Heart right ventricle (tissue), 16 donors: Measurements from ENCODE around the gene SYT15. TPM values are rescaled to one million over a fixed set of nuclear protein-coding genes. Genes with fewer than 3 reads are reported as not detected.

Experiments
- ATAC-seq, 8 donors: fragments of 200-7000 bp; cut with Tn5 transposase; one replicate each; pipeline ENCODE4 v1.9.1; 2020; ENCODE audit warnings: mild to moderate bottlenecking in 8 of 8, moderate library complexity in 8 of 8, moderate number of reproducible peaks in 1 of 8
- DNase-seq, 2 donors: peaks; one replicate each; pipeline ENCODE4 v3.0.0-alpha.2; 2020
- H3K27ac ChIP-seq, 10 donors: fragments of 200-600 bp; sonication (generic) in 2 of 10; one replicate each; pipeline versions ENCODE4 v1.5.0 to v1.8.0; 2020 to 2022; ENCODE audit warnings: mild to moderate bottlenecking in 3 of 10
- H3K27me3 ChIP-seq, 7 donors: fragments of 200-600 bp; one replicate each; pipeline ENCODE4 v1.8.0; 2021 to 2022; ENCODE audit warnings: mild to moderate bottlenecking in 2 of 7
- H3K36me3 ChIP-seq, 9 donors: fragments of 200-600 bp; sonication (generic) in 1 of 9; one replicate each; pipeline versions ENCODE4 v1.5.0 to v1.8.0; 2020 to 2022; ENCODE audit warnings: mild to moderate bottlenecking in 2 of 9
- H3K4me1 ChIP-seq, 9 donors: fragments of 200-600 bp; sonication (generic) in 1 of 9; one replicate each; pipeline versions ENCODE4 v1.5.0 to v1.8.0; 2020 to 2022; ENCODE audit warnings: mild to moderate bottlenecking in 4 of 9
- H3K4me3 ChIP-seq, 10 donors: fragments of 200-600 bp; sonication (generic) in 2 of 10; one replicate each; pipeline versions ENCODE4 v1.5.0 to v1.8.0; 2020 to 2022; ENCODE audit warnings: mild to moderate bottlenecking in 7 of 10, moderate library complexity in 2 of 10
- H3K9me3 ChIP-seq, 11 donors: fragments of 200-600 bp in 10 of 11; sonication (generic) in 2 of 11; one replicate each; pipeline versions ENCODE4 v1.5.0 to v1.8.0; 2013 to 2022; ENCODE audit warnings: mild to moderate bottlenecking in 2 of 11, control low read depth in 1 of 11, moderate library complexity in 1 of 11
- WGBS, 2 donors: extraction: QIAGEN DNeasy Blood & Tissue Kit; methylation state at CpG; one replicate each; pipeline ENCODE4 v1.1.7; 2013; ENCODE audit warnings: inconsistent platforms in 1 of 2; 5-methylcytosine and 5-hydroxymethylcytosine counted together
- intact Hi-C, 10 donors: fragments of 100-400 bp; cut with DNase I; formaldehyde crosslinking; loops; one replicate each; pipeline versions ENCODE4 v1.11.1 to v1.14.2; 2022
- polyA plus RNA-seq, 2 donors: library from polyadenylated mRNA; stranded (reverse); fragments of 200-250 nt; gene quantifications; one replicate each; pipeline ENCODE4 v1.2.3, GENCODE V29; 2013
- total RNA-seq, 10 donors: library from RNA; stranded (reverse); fragmentation: NEBNext Ultra II Directional in 3 of 10; extraction: Animal tissue kit (Norgen Biotek cat#: 25700) in 3 of 10; gene quantifications; one replicate each; pipeline versions ENCODE4 v1.2.1 to v1.2.4, GENCODE V29; 2021 to 2023
- TF ChIP-seq, protein P1 (sequence below), 9 donors: fragments of 200-600 bp; sonication (generic) in 2 of 9; IDR thresholded peaks; one replicate each; pipeline versions ENCODE4 v1.5.0 to v1.8.0; 2021 to 2022; ENCODE audit warnings: antibody characterized with exemption in 9 of 9, mild to moderate bottlenecking in 5 of 9, moderate library complexity in 1 of 9
- donor health status: Arrhythmogenic right ventricular cardiomyopathy.
- donor health status: ischemic (EF 13 %, LVEDD 7.1; RV severe dilation, severe dysfunction).
- donor health status: healthy with polysubstance abuse.
- donor health status: DM: no; HTN: yes; CAD: no.
- donor health status: DM: no; HTN: no; CAD: no.
- donor health status: ischemic (EF 25% LVEDD 6.9; RV normal size, moderate dysfunction).
- donor health status: ischemic (EF 25% LVEDD 5.7; RV mildly dilated, moderate dysfunction).
- donor health status: healthy.
- donor health status: DM: yes; HTN: yes; CAD: no.
- donor health status: Ischemic cardiomyopathy.
- donor health status: ischemic (EF 35%, LVEDD 5.7; RV mildly dilated, moderate dysfunction).
- donor health status: nonischemic (EF 11% LVEDD 7.7; RV severe dilation, severe dysfunction).
- donor health status: DM: yes; HTN: yes; CAD: no.
- donor health status: PGD.
- donor health status: ischemic (EF 29% LVEDD 5.4; RV normal size, mild dysfunction).
- donor health status: nonischemic (EF 23%, LVEDD 6.1; RV moderate dilation, normal function).

Gene SYT15
- total and polyA plus RNA-seq, 12 donors: 0.87 to 4.1 (median 2.9) TPM

- H3K36me3 ChIP-seq: no peaks in the 10 kb centered on the region
- H3K27ac ChIP-seq: no peak overlapping the region
- peaks cover 30 to 77% (median 76%) of the 10 kb centered on the region in 7 donors for H3K27me3 ChIP-seq
- no peak for DNase-seq
- H3K9me3 ChIP-seq: no peaks in the 10 kb centered on the region
- intact Hi-C loops: no loop called here
- TF ChIP-seq, protein P1, sequence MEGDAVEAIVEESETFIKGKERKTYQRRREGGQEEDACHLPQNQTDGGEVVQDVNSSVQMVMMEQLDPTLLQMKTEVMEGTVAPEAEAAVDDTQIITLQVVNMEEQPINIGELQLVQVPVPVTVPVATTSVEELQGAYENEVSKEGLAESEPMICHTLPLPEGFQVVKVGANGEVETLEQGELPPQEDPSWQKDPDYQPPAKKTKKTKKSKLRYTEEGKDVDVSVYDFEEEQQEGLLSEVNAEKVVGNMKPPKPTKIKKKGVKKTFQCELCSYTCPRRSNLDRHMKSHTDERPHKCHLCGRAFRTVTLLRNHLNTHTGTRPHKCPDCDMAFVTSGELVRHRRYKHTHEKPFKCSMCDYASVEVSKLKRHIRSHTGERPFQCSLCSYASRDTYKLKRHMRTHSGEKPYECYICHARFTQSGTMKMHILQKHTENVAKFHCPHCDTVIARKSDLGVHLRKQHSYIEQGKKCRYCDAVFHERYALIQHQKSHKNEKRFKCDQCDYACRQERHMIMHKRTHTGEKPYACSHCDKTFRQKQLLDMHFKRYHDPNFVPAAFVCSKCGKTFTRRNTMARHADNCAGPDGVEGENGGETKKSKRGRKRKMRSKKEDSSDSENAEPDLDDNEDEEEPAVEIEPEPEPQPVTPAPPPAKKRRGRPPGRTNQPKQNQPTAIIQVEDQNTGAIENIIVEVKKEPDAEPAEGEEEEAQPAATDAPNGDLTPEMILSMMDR (IDR thresholded peaks at IDR 0.05): no peak
- ATAC-seq: no peak
- 78 to 80% methylated on average over 9 of the region's 9 CpGs for WGBS, 2 donors
- peaks cover 0 to 9% (median 7%) of the 10 kb centered on the region in 9 donors for H3K4me1 ChIP-seq
- no peak overlapping the region for H3K4me3 ChIP-seq
Measured at GRCh38 chr10:46558392-46559185, 20.3 kb upstream of the SYT15 start.

GRCh38 chr10:46559231-46559671 lies 19.7 kb upstream of the SYT15 start:
- H3K27me3 ChIP-seq: peaks cover 30 to 70% (median 70%) of the 10 kb centered on the region in 7 donors
- 91 to 94% methylated on average over 5 of the region's 5 CpGs for WGBS, 2 donors
- H3K9me3 ChIP-seq: no peaks in the 10 kb centered on the region
- intact Hi-C loops: no loop called here
- H3K36me3 ChIP-seq: no peaks in the 10 kb centered on the region
- TF ChIP-seq, protein P1 (IDR thresholded peaks at IDR 0.05): no peak
- peaks cover 0 to 9% (median 7%) of the 10 kb centered on the region in 9 donors for H3K4me1 ChIP-seq
- ATAC-seq: no peak
- DNase-seq: no peak
- H3K4me3 ChIP-seq: no peak overlapping the region
- H3K27ac ChIP-seq: no peak overlapping the region

DNA sequence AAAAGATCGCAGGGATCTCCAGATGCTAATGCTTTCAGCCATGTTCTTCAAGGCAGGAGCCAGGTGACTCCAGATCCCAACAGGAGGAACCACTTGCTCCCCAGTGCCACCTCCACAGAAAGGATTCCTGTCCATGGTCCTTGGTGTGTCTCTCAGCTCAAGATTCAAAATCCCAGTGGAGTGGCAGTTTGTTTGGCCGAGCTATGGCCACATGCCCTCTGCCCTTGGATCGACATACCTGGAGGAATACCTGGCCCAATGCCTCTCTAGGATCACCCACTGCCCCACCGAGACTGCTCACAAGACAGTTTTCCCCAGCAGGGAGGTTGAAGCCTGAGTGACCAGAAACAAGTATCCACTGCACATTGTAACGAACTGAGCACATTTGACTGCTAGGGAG lies 18.5 kb upstream of the SYT15 start:
- intact Hi-C loops: no loop called here
- no peaks in the 10 kb centered on the region for H3K9me3 ChIP-seq
- DNase-seq: no peak

DNA sequence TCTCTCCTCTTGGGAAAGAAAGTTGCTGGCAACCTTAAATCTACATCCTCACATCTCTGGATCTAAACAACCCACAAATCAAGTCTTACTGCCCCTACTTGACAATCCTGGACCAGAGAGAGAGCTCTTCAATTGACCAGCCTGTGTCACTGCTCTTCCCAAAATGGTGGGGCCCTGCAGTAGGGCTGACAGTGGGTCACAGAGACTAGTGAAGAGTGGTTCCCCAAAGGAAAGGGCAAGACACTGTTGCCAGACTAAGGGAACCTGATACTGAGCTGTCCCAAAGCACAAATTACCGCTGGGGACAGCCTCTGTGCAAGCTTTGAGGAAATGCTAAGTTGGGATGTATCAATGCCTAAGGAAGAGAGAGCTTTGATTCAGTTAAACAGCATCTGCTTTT lies 18.0 kb upstream of the SYT15 start:
- Histone ChIP-seq H3K27me3 (peaks cover 22 to 53% (median 53%) of the 10 kb centered on the region in 7 donors), H3K4me1 (peaks cover 0 to 8% (median 4%) of the 10 kb centered on the region in 9 donors), H3K36me3 (no peaks in the 10 kb centered on the region), H3K27ac (no peak overlapping the region), H3K4me3 (no peak overlapping the region), H3K9me3 (no peaks in the 10 kb centered on the region)
- TF ChIP-seq, protein P1 (IDR thresholded peaks at IDR 0.05): no peak
- intact Hi-C loops: no loop called here
- ATAC-seq: no peak
- 67 to 72% methylated on average over 1 of the region's 1 CpG for WGBS, 2 donors
- DNase-seq: no peak

More for the DNA sequence above, 18.5 kb upstream of the SYT15 start:
- TF ChIP-seq, protein P1 (IDR thresholded peaks at IDR 0.05): no peak
- Histone ChIP-seq H3K27ac (no peak overlapping the region), H3K4me3 (no peak overlapping the region), H3K27me3 (peaks cover 28 to 59% (median 59%) of the 10 kb centered on the region in 7 donors), H3K4me1 (peaks cover 0 to 9% (median 7%) of the 10 kb centered on the region in 9 donors), H3K36me3 (no peaks in the 10 kb centered on the region)
- no peak for ATAC-seq
- WGBS, 2 donors: 74 to 76% methylated on average over 5 of the region's 5 CpGs
